GM21825 (cell line): ENCODE measurements around the gene PDE8A.

Experiments used
- ATAC-seq: cut with Tn5 transposase; IDR thresholded peaks from one replicate; pipeline ENCODE4 v1.9.1; 2021; ENCODE audit warnings: mild to moderate bottlenecking, moderate library complexity; ENCODE audit not compliant: unreplicated experiment

The PDE8A gene

DNA sequence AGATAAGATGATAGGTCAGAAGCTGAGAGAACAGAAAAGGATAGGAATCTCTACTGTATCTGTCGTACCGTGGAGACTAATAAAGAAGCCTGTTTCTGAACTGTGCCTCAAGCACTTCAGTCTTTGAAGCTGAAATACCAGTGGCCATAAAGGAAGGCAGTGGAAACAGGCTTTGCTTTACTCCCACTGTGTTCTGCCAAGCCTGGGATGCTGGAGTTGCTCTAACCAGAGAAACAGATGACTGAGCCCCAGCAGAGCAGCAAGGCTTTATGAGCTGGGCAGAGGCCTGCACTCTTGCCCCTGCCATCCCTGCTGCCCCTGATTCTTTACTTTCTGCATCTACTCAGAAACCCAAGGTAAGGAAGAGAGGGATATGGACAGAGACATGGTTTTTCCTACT, 89.4 kb downstream of the PDE8A start:
- no peak for ATAC-seq

DNA sequence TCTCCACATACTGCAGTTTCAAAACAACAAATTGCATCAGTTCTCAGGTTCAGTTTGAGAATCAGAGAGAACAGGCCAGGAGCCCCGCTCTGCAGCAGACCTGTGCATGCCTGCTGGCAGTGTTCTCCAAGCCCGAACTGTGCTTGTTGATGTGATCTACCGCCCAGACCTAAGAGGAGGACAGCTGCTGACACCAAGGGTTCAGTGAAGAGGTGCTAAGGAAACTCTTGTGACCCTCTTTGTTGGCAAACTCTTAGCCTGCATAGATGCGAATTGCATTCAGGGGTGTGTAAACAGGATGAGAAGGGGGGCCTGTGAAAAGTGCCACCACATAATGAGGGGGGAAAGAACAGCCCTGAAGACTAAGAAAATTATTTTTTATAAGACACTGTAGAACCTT, 89.8 kb downstream of the PDE8A start:
- no peak for ATAC-seq

DNA sequence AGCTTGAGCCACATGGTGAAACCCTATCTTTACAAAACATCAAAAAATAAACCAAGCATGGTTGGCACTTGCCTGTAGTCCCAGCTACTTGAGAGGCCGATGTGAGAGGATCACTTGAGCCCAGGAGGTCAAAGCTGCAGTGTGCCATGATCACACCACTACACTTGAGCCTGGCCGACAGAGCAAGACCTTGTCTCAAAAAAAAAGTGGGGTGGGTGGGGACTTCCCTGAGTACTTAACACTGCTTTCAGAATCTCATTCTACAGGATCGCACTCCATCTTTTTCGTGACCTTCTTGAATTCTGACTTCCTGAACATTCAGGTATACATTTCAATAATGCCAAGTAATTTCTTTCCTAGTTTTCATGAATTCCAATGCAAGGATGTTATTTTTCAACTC, 91.3 kb downstream of the PDE8A start:
- ATAC-seq, result no peak

DNA sequence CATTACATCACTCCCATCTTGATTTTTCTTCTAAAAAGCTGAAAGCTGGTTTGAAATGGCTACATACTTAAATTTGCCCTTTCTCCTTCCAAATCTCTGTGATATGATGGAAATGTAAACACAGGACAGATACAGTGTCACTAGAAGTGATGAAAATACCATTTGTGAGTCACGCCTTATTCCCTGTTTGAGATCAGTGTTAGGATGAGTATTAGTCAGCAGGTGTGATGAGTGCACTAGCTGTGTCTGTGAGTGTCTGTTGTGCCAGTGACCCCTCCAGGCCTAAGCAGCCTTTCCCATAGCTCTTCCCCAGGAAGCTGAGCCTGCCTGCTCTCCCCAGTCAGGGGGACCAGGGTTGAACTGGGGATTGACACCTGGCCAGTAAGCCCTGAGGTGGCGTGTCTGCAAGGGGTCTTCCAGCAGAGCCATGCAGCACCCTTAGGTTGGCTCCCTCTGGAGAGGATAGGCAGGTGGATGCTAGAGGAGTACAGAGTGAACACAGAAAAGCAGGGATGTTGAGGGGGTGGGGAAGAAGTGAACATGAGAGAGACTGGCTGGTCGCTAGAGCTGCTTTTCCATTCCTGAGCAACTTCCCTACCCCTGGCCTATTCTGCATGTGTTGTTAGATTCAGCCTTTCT, 92.0 kb downstream of the PDE8A start:
- ATAC-seq, result peak; percentile 64

DNA sequence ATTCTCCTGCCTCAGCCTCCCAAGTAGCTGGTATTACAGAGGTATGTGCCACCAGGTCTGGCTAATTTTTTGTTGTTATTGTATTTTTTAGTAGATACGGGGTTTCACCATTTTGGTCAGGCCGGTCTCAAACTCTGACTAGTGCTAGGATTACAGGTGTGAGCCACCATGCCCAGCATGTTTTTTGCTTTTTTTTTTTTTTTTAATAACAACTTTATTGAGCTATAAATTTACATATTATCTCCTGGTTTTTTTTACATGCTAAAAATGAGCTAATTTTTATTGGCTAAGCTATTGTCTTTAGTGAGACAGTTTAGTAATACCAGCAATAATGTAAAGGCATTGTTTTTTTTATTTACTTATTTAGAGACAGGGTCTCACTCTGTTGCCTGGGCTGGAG, 105.2 kb downstream of the PDE8A start:
- no peak for ATAC-seq

- ATAC-seq, result no peak
Observed at GRCh38 chr15:85088300-85088699, 106.6 kb downstream of the PDE8A start.

GRCh38 chr15:85089929-85090597, 108.4 kb downstream of the PDE8A start:
- no peak for ATAC-seq

DNA sequence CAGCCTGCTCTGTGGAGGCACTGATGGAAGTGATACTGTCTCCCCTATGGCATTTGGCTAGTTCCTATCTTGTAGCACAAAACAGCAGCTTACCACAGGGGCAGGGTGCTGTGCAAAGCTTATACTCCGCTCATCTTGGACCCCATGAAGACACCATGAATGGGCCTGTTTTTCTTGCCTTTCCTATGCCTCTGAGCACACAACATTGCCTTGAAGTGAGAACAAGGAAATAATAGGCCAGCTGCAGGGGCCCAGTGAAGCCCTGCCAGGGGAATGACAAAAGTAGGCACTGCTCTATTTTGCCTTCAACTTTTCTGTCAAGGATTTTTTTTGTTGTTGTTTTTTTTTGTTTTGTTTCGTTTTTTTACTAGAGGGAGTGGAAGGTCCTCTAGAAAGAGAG, 110.3 kb downstream of the PDE8A start:
- no peak for ATAC-seq

- no peak for ATAC-seq
Observed at GRCh38 chr15:85094685-85095084, 113.0 kb downstream of the PDE8A start.

- no peak for ATAC-seq
Observed at GRCh38 chr15:85095566-85095965, 113.9 kb downstream of the PDE8A start.

DNA sequence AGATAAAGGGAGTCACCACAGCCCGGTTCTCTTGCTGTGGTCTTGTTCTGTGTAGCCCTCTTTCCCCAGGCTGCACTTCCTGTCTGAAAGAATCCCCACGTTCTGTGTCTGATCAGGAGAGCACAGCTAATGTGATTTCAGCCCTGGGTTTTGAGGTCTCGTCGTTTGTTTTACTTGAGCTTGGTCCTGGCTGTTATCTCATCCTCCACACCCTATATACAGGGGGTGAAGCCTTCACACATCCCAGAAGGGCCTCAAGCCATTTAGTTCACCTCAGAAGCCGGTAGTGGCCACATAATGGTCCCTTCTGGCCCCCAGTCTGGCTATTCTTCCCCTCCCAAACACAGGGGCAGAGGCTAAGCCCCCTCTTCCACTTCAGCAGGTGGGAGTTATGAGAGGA, 115.6 kb downstream of the PDE8A start:
- no peak for ATAC-seq

GRCh38 chr15:85097725-85098124, 116.1 kb downstream of the PDE8A start:
- no peak for ATAC-seq

- ATAC-seq, result no peak
Observed at GRCh38 chr15:85099195-85099803, 117.6 kb downstream of the PDE8A start.

DNA sequence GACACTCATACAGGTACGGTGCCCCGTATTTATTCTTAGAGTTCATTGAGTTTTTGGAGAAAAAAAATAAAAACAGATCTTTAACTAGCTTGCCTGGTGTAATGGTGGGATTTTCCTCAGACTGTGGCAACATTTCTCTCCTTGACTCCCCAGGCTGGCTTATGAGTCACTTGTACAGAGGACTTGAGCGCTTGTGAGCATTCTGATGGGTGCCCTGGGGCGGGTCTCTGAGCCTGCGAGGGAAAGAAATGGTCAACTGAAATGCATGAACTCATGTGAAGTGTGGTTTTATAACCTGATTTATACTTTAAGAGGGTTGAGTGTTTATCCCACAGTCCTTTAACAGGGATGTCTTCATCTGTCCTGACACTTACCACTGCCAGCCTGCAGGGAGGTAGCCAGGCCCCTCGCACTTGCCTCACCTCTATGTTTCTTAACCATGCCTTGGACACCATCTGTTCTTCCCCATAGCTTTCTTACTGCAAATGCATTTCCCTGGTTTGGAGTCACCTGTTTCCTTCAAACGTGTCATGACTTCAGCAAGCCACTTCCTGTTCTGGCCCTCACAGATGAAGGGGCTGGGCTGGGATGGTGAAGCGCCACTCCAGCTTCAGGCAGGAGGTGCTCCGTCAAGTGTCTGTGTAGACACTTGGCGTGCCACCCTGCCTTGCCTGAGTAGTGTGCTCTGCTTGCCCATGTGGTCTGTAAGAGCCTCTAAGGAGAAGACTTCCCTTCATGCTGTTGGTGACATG, 118.7 kb downstream of the PDE8A start:
- ATAC-seq, result no peak

GRCh38 chr15:85104584-85104983, 122.9 kb downstream of the PDE8A start:
- no peak for ATAC-seq

DNA sequence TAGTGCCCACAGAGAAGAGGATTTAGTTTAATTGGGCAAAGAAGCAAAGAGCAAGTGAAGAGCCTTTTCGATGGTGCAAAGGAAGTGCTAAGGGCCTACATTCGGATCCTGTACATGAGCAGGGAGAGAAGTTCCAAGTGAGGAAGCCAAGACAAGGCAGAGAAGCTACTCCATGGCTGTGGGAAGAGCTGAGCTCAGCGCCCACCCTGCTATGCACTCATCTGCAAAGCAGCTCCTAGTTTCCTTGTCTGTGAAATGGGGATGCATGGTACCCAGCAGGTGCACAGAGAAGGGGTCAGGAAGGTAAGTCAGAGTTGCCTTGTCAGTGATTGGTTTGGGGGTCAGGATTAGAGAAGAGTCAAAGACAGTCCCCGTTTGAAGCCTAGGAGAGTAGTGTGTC, 126.5 kb downstream of the PDE8A start:
- ATAC-seq, result no peak

- ATAC-seq, result no peak
Observed at GRCh38 chr15:85109333-85109732, 127.7 kb downstream of the PDE8A start.

DNA sequence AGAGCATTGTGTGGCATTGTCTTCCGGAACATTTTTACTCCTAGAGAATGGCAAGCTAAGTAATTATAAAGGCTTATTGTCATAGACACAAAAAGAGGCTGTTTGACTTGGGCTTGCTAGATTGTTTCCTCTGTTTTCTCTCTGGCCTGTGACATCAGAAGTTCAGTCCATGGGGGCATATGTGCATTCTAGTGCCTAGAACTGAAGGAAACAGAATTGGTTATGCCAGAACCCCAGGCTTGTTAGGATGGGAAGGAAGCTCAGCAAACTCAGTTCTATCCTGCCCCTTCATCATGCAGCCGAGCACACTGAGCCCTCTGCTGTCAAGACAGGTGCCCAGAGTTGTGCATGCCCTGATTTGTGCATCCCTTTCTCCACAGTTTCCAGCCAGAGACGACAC, 131.3 kb downstream of the PDE8A start:
- no peak for ATAC-seq

DNA sequence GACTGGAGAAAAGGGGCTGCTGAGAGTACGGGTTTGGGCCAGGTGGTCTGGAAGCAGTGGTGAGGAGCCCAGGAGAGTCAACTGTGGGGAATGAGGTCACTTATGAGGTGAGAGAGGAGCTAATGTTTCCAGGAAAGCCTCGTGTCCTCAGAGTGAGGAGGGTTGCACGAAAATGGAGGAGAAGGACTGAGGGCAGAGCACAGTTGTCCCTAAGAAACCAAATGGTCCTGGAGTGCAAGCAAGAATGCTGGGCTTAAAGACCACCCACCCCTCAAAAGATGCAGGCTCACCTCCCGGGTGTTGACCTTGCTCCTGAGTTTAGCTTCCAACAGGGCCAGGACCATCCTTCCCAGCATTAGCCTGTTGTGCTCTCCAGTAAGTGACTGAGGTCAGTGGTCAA, 133.2 kb downstream of the PDE8A start:
- ATAC-seq, result no peak

DNA sequence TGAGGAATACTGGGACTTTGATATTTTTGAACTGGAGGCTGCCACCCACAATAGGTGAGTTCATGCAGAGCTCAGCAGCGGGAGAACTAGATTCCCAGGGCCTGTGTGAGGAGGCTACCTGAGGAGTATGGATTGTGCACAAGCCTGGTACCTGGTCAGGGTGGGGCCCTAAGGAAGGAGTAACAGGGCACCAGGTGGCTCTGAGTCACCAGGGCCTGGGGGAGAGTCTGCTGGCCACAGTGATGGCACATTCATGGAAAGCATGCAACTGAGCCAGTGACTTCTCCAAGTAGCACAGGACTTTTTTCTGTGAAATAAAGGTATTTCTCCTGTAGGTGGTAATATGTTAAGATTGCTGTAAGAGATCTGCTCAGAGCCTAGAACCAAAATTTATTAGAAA, 134.4 kb downstream of the PDE8A start:
- ATAC-seq, result no peak

DNA sequence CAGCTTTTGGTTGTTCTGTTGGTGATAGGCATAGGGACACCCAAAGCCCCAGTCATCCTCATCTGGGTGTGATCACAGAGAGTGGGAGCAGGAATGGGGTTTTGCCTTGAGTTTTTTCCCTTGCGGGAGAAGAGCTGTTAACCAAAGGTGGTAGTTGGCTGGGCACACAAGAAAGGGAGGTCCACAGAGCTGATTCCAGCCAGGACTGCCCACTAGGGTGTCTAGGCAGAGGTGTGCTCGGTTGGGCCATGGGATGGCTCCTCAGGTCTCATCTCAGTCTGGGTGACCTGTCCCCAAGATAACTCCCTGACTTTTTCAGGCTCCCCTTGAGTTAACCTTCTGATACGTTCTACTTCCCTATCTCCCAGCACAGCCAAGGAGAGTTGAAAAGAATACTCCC, 134.8 kb downstream of the PDE8A start:
- ATAC-seq, result no peak
